ENCODE results near the gene DNM2.
A peak's percentile ranks its signal among the peaks of the same experiment; 100 is the strongest.

The DNM2 gene

GRCh38 chr19:10691178-10691881, 26.5 kb upstream of the DNM2 start:
- DNase-seq, result no peak

- DNase-seq, result no peak
Measured at GRCh38 chr19:10691883-10692282, 26.0 kb upstream of the DNM2 start.

GRCh38 chr19:10692673-10693264, 25.1 kb upstream of the DNM2 start:
- DNase-seq, result no peak

GRCh38 chr19:10694706-10695307, 23.1 kb upstream of the DNM2 start:
- no peak for DNase-seq

GRCh38 chr19:10695401-10696398, 22.2 kb upstream of the DNM2 start:
- peak; percentile 92 to 94 for DNase-seq

GRCh38 chr19:10699650-10700335, 18.1 kb upstream of the DNM2 start:
- peak; percentile 80 to 83 for DNase-seq

GRCh38 chr19:10701955-10702525, 15.8 kb upstream of the DNM2 start:
- peak in 1 of 2 experiments; percentile 56 for DNase-seq

- no peak for DNase-seq
Measured at GRCh38 chr19:10706990-10707389, 10.9 kb upstream of the DNM2 start.

- no peak for DNase-seq
Measured at GRCh38 chr19:10707440-10707839, 10.4 kb upstream of the DNM2 start.

GRCh38 chr19:10708291-10708690, 9.6 kb upstream of the DNM2 start:
- DNase-seq, result no peak

- DNase-seq, result no peak
Measured at GRCh38 chr19:10712045-10712444, 5.8 kb upstream of the DNM2 start.

- no peak for DNase-seq
Measured at GRCh38 chr19:10712754-10713153, 5.1 kb upstream of the DNM2 start.

GRCh38 chr19:10713317-10713716, 4.6 kb upstream of the DNM2 start:
- DNase-seq, result no peak

- DNase-seq, result no peak
Measured at GRCh38 chr19:10717054-10717355, 874 bp upstream of the DNM2 start.

GRCh38 chr19:10718205-10719196, 622 bp downstream of the DNM2 start:
- DNase-seq, result peak; percentile 68 to 75

GRCh38 chr19:10719466-10719961, 1.6 kb downstream of the DNM2 start:
- no peak for DNase-seq

- no peak for DNase-seq
Measured at GRCh38 chr19:10720607-10721125, 2.8 kb downstream of the DNM2 start.

- no peak for DNase-seq
Measured at GRCh38 chr19:10723591-10723990, 5.7 kb downstream of the DNM2 start.

GRCh38 chr19:10724573-10725071, 6.7 kb downstream of the DNM2 start:
- no peak for DNase-seq

GRCh38 chr19:10725415-10725814, 7.5 kb downstream of the DNM2 start:
- DNase-seq, result no peak

Measured in activated T-cell treated with anti-CD3 and anti-CD28 coated beads, Interleukin-2, amount 50 U/mL, for 48 hours (primary cell).